ENCODE data around the gene GID8.

DNA sequence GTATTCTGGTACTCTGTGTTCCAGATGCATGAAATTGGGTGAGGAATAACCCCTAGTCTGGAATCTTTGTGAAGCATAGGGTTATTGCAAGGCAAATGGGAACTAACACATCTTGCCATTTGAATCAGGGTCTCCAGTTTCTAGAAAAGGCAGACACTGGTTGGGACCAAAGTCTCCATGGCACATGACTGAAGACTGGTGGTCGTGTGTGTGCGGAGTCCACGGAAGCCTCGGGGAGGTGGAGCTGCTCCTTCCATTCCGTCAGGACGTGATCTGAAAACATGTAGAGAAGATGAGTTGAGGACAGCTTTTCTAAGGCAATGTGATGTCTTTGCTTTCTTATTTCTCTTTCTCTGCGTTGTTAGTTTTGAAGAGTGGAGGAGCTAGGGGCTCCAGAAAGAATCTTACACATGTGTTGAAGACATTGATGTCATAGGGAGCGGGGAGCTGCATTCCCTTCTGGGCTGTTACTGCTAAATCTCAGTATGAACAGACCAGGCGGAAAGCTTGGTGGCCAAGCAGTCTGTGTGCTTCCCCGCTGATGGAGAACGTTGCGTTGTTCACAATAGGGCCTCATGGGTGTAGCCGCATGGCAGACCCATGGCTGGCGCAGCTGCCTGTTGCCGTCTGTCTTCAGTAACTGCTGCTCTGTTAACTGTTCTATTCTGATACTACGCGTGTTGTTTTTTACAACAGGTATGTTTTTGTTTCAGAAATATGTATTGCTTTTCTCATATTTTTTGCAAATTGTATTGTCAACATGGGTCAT, 9.8 kb downstream of the GID8 start:
- TF ChIP-seq POLR2A (IDR thresholded peaks at IDR 0.05) (no peak), CTCF (IDR thresholded peaks at IDR 0.05) (no peak), POLR2AphosphoS5 (IDR thresholded peaks at IDR 0.05) (no peak), EP300 (IDR thresholded peaks at IDR 0.05) (no peak)
